ENCODE results near the gene RPL12. TPM values are rescaled to one million over a fixed set of nuclear protein-coding genes. Genes with fewer than 3 reads are reported as not detected.

The RPL12 gene
- 1,000 to 10,000 TPM; 1,013 to 2,248 (median 1,247) TPM for total RNA-seq
- polyA plus RNA-seq = 1,000 to 10,000 TPM; 5,054 to 9,017 (median 7,616) TPM
- long read RNA-seq, donor 1, transcript RPL12-204 (7 exons, 864 nt) = minor isoform, 5 of 2,137 reads
- long read RNA-seq, donor 1, transcript RPL12-203 (4 exons, 2,275 nt) = minor isoform, 293 of 2,137 reads
- long read RNA-seq, donor 1, transcript RPL12-201 (7 exons, 633 nt) = major isoform, 853 of 2,137 reads
- long read RNA-seq, donor 1, partial matches to known transcripts = 949 of 2,137 reads
- long read RNA-seq, donor 1, other reads (novel, unspliced or antisense) = 36 of 2,137 reads
- long read RNA-seq, donor 2, transcript RPL12-201 (7 exons, 633 nt) = major isoform, 637 of 1,846 reads
- long read RNA-seq, donor 2, transcript RPL12-204 (7 exons, 864 nt) = minor isoform, 6 of 1,846 reads
- long read RNA-seq, donor 2, transcript RPL12-203 (4 exons, 2,275 nt) = minor isoform, 331 of 1,846 reads
- long read RNA-seq, donor 2, partial matches to known transcripts = 836 of 1,846 reads
- long read RNA-seq, donor 2, other reads (novel, unspliced or antisense) = 33 of 1,846 reads

- peak; percentile 98 for DNase-seq
- peaks cover 27 to 75% (median 49%) of the 10 kb centered on the region in 6 donors for H3K4me1 ChIP-seq
- TF ChIP-seq POLR2AphosphoS5 (IDR thresholded peaks at IDR 0.05) (peak; percentile 100), POLR2A (IDR thresholded peaks at IDR 0.05) (peak; percentile 98 to 99 (median 99)), CTCF (IDR thresholded peaks at IDR 0.05 in 8 of 11, conservative IDR thresholded peaks at IDR 0.05 in 3 of 11) (peak in 5 of 11 experiments; percentile 5 to 35 (median 11))
- peak within 1 kb of the TSS; percentile 90 to 96 (median 95) for H3K27ac ChIP-seq
- H3K36me3 ChIP-seq = peaks cover 0 to 75% (median 39%) of the 10 kb centered on the region in 6 donors
- peak within 1 kb of the TSS; percentile 65 to 90 (median 81) for H3K4me3 ChIP-seq
- intact Hi-C loops (cut with DNase I; ENCODE audit: low total_unique reads) = no loop called here
- WGBS, 5 donors = 0 to 3% (median 1%) methylated on average over 24 to 71 of the region's 71 CpGs
- H3K27me3 ChIP-seq (replicated peaks in 1 of 7) = no peaks in the 10 kb centered on the region
- no peaks in the 10 kb centered on the region for H3K9me3 ChIP-seq
Observed at GRCh38 chr9:127450830-127451607, at the start of gene RPL12, which contains the start of gene LRSAM1. Gene RPL12 (minus strand): TSS chr9:127451406. CDS start chr9:127451317, 89 bp downstream. Gene LRSAM1 (plus strand): TSS chr9:127451510. CDS start chr9:127454528, 3,018 bp downstream.

DNA sequence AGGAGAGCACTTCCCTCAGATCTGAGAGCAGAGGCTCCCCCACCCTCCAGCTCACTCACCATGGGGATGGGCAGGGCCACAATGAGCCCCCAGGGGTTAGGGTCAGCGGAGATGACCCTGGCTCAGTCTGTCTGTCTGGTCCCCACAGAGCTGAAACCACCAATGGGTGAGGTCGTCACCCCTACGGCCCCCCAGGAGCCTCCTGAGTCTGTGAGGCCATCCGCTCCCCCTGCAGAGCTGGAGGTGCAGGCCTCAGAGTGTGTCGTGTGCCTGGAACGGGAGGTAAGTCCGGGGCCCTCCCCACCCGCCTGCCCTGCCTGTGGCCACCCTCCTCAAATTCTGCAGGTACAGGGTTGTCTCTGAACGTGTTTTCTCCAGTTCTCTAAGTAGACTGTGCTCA lies 49.7 kb upstream of the RPL12 start:
- Histone ChIP-seq H3K4me1 (peaks cover 0 to 9% (median 3%) of the 10 kb centered on the region in 6 donors), H3K27me3 (replicated peaks in 1 of 7) (no peaks in the 10 kb centered on the region), H3K27ac (no peak overlapping the region), H3K4me3 (no peak overlapping the region), H3K9me3 (no peaks in the 10 kb centered on the region), H3K36me3 (peaks cover 0 to 80% (median 31%) of the 10 kb centered on the region in 6 donors)
- 86 to 93% (median 89%) methylated on average over 5 to 9 of the region's 9 CpGs for WGBS, 5 donors
- DNase-seq = no peak
- intact Hi-C loops (cut with DNase I; ENCODE audit: low total_unique reads) = loop anchor here (5.0 to 10.0 kb wide), 3 partner anchors 86 to 421 kb away; no protein-coding TSS in a partner anchor
- TF ChIP-seq CTCF (IDR thresholded peaks at IDR 0.05 in 8 of 11, conservative IDR thresholded peaks at IDR 0.05 in 3 of 11) = no peak
- TF ChIP-seq POLR2A (IDR thresholded peaks at IDR 0.05) = no peak
- peak in 1 of 3 donors; percentile 37 for TF ChIP-seq POLR2AphosphoS5 (IDR thresholded peaks at IDR 0.05)

GRCh38 chr9:127500399-127500798 lies 49.2 kb upstream of the RPL12 start:
- intact Hi-C loops (cut with DNase I; ENCODE audit: low total_unique reads) = loop anchor here (5.0 to 10.0 kb wide), 3 partner anchors 87 to 422 kb away; no protein-coding TSS in a partner anchor
- Histone ChIP-seq H3K27me3 (replicated peaks in 1 of 7) (no peaks in the 10 kb centered on the region), H3K4me1 (peaks cover 0 to 13% (median 5%) of the 10 kb centered on the region in 6 donors), H3K36me3 (peaks cover 0 to 84% (median 35%) of the 10 kb centered on the region in 6 donors), H3K9me3 (no peaks in the 10 kb centered on the region), H3K27ac (no peak overlapping the region), H3K4me3 (no peak overlapping the region)
- 93 to 100% (median 94%) methylated on average over 5 to 6 of the region's 6 CpGs for WGBS, 5 donors
- no peak for DNase-seq
- TF ChIP-seq POLR2AphosphoS5 (IDR thresholded peaks at IDR 0.05) (no peak), CTCF (IDR thresholded peaks at IDR 0.05 in 8 of 11, conservative IDR thresholded peaks at IDR 0.05 in 3 of 11) (no peak), POLR2A (IDR thresholded peaks at IDR 0.05) (no peak)
